SH-SY5Y (cell line): Measurements from ENCODE around the gene FOXF1.

ENCODE experiments used
- GATA2 ChIP-seq: IDR thresholded peaks from 2 replicates; pipeline ENCODE4 v1.6.1; 2011; ENCODE audit warnings: mild to moderate bottlenecking, low read depth, low read length
- GATA3 ChIP-seq: IDR thresholded peaks from 2 replicates; pipeline ENCODE4 v1.6.1; 2011; ENCODE audit warnings: low read depth, mild to moderate bottlenecking, low read length, moderate library complexity

DNA sequence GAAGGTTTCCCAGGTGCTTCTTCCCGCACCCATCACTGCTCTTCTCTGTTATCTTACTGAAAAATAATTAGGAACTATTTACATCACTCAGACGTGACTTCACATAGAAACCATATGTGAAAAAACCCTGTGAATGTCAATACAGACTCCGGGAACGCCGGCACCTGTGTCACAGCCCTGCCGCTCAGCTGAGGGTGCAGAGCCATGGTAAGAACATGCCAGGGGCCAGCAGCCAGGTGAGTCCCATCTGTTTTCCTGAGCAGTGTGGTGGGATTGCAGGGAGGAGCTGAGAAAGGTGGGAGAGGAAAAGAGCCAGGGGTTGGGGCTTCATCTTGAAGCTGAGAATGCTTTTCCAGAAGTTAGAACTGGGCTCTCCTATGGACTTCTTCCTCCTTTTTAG, 13.7 kb downstream of the FOXF1 start:
- TF ChIP-seq GATA2 (no peak), GATA3 (no peak)
